ENCODE data around the gene RP9. TPM values are rescaled to one million over a fixed set of nuclear protein-coding genes. Genes with fewer than 3 reads are reported as not detected.

The RP9 gene
- polyA plus RNA-seq, 2 of the 4 experiments (the other 2 are of a cell fraction), result 25.7 to 51.5 TPM

DNA sequence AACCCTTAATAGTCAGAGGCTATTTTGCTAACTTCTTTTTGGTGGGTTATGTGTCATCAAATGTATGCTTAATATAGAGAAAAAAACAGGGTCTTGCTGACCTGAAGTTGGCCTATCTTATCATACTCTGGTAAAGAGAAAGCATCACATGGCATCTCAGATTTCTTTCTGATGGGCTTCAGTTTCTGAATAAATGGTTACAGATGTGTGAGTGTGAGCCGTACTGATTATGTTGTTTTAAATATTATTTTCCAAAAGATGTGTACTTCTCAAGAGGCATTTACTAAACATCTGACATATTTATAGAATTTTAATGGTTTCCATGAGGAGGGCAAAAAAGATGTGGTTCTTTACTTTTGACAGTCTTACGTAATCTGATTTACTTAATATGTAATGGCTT lies 48.6 kb upstream of the RP9 start:
- FAIRE-seq (no peak), DNase-seq (ENCODE audit: low read depth in 1 of 2, low spot score in 1 of 2) (no peak), ATAC-seq (no peak)
- ChIA-PET CTCF (no interaction called here), POLR2A (no interaction called here)
- Histone ChIP-seq H3K27ac (no peak overlapping the region), H3K4me3 (no peak overlapping the region), H3K4me1 (no peaks in the 10 kb centered on the region), H3K4me2 (no peak overlapping the region), H3K9me3 (no peaks in the 10 kb centered on the region)
- WGBS (ENCODE audit: missing lambda C conversion rate), result 46% methylated on average over 2 of the region's 2 CpGs
- TF ChIP-seq POLR2AphosphoS2 (conservative IDR thresholded peaks at IDR 0.05; ENCODE audit: low read length) (no peak), KDM5A (IDR thresholded peaks at IDR 0.05) (no peak), TP53 (CRISPR knock-in tag; IDR thresholded peaks at IDR 0.05) (no peak), JUNB (IDR thresholded peaks at IDR 0.05) (no peak), POLR2A (IDR thresholded peaks at IDR 0.05; ENCODE audit: low read length) (no peak), FOXS1 (CRISPR knock-in tag; IDR thresholded peaks at IDR 0.05) (no peak), KDM1A (IDR thresholded peaks at IDR 0.05; ENCODE audit: low read depth) (no peak), NFE2L2 (conservative IDR thresholded peaks at IDR 0.05; ENCODE audit: low read length) (no peak), EHMT2 (IDR thresholded peaks at IDR 0.05; ENCODE audit: low read depth) (no peak), ZSCAN20 (CRISPR knock-in tag; IDR thresholded peaks at IDR 0.05) (no peak), TFCP2L1 (CRISPR knock-in tag; IDR thresholded peaks at IDR 0.05) (no peak), RCOR1 (IDR thresholded peaks at IDR 0.05; ENCODE audit: low read depth, low read length) (no peak), EP300 (IDR thresholded peaks at IDR 0.05) (no peak), BCL3 (IDR thresholded peaks at IDR 0.05) (no peak)
- TF ChIP-seq, protein P1, sequence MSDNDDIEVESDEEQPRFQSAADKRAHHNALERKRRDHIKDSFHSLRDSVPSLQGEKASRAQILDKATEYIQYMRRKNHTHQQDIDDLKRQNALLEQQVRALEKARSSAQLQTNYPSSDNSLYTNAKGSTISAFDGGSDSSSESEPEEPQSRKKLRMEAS (IDR thresholded peaks at IDR 0.05), result no peak
- TF ChIP-seq, protein P2, sequence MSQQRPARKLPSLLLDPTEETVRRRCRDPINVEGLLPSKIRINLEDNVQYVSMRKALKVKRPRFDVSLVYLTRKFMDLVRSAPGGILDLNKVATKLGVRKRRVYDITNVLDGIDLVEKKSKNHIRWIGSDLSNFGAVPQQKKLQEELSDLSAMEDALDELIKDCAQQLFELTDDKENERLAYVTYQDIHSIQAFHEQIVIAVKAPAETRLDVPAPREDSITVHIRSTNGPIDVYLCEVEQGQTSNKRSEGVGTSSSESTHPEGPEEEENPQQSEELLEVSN (IDR thresholded peaks at IDR 0.05; ENCODE audit: borderline replicate concordance, low read depth), result no peak

GRCh38 chr7:33157311-33157710 lies 48.1 kb upstream of the RP9 start:
- 51% methylated on average over 1 of the region's 1 CpG for WGBS (ENCODE audit: missing lambda C conversion rate)
- ChIA-PET POLR2A (no interaction called here), CTCF (no interaction called here)
- Histone ChIP-seq H3K9me3 (no peaks in the 10 kb centered on the region), H3K4me2 (no peak overlapping the region), H3K4me3 (no peak overlapping the region), H3K27ac (no peak overlapping the region), H3K4me1 (no peaks in the 10 kb centered on the region)
- no peak for TF ChIP-seq CEBPB (IDR thresholded peaks at IDR 0.05)
- no peak for TF ChIP-seq SMC3 (IDR thresholded peaks at IDR 0.05)
- TF ChIP-seq ZC3H11A (IDR thresholded peaks at IDR 0.05), result no peak
- TF ChIP-seq MAFK (IDR thresholded peaks at IDR 0.05; ENCODE audit: partially characterized antibody), result no peak
- TF ChIP-seq FOSL2 (IDR thresholded peaks at IDR 0.05), result no peak
- TF ChIP-seq FOSL2 (CRISPR knock-in tag; IDR thresholded peaks at IDR 0.05), result no peak
- no peak for TF ChIP-seq ZSCAN20 (CRISPR knock-in tag; IDR thresholded peaks at IDR 0.05)
- DNase-seq (ENCODE audit: low read depth in 1 of 2, low spot score in 1 of 2), result no peak
- no peak for ATAC-seq
- no peak for FAIRE-seq

DNA sequence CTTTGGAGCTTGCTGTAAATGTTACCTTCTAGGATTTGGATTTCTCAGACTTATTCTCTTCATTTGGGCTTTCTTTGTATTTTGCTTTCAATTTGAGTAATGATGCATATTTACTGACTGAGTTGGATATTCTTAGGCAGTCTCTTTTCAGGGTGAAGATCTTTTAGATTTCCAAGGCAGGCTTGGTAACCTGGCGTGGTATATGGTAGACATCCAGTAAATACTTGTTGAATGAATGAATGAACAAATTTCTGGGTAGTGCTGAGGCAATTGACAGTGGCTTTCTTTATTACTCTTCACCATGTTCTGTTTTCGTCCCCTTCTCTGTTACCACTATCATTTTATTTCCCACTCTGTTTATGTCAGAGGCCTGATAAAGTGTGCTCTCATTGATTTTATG lies 47.2 kb upstream of the RP9 start:
- ATAC-seq (no peak), FAIRE-seq (no peak)

More for the DNA sequence above, 47.2 kb upstream of the RP9 start:
- no peak overlapping the region for H3K4me3 ChIP-seq
- ChIA-PET POLR2A (no interaction called here), CTCF (no interaction called here)
- H3K27ac ChIP-seq, result no peak overlapping the region
- H3K9me3 ChIP-seq, result no peaks in the 10 kb centered on the region
- no peaks in the 10 kb centered on the region for H3K4me1 ChIP-seq
- H3K4me2 ChIP-seq, result no peak overlapping the region
- 84% methylated on average over 2 of the region's 2 CpGs for WGBS (ENCODE audit: missing lambda C conversion rate)
- TF ChIP-seq, protein P3, sequence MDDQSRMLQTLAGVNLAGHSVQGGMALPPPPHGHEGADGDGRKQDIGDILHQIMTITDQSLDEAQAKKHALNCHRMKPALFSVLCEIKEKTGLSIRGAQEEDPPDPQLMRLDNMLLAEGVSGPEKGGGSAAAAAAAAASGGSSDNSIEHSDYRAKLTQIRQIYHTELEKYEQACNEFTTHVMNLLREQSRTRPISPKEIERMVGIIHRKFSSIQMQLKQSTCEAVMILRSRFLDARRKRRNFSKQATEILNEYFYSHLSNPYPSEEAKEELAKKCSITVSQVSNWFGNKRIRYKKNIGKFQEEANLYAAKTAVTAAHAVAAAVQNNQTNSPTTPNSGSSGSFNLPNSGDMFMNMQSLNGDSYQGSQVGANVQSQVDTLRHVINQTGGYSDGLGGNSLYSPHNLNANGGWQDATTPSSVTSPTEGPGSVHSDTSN (IDR thresholded peaks at IDR 0.05), result no peak
- TF ChIP-seq FOSB (CRISPR knock-in tag; IDR thresholded peaks at IDR 0.05), result no peak
- DNase-seq (ENCODE audit: low read depth in 1 of 2, low spot score in 1 of 2), result no peak

Data from A549 (cell line).